C4-2B (cell line): ENCODE measurements around the gene KMT2B.

ENCODE experiments used
- ZFX ChIP-seq: fragments of 450-650 bp; IDR thresholded peaks from 2 replicates; pipeline ENCODE4 v1.6.1; 2017
- TF ChIP-seq, protein P1 (sequence below): fragments of 450-650 bp; conservative IDR thresholded peaks from 2 replicates; pipeline ENCODE4 v1.5.1; 2017; ENCODE audit warnings: mild to moderate bottlenecking

DNA sequence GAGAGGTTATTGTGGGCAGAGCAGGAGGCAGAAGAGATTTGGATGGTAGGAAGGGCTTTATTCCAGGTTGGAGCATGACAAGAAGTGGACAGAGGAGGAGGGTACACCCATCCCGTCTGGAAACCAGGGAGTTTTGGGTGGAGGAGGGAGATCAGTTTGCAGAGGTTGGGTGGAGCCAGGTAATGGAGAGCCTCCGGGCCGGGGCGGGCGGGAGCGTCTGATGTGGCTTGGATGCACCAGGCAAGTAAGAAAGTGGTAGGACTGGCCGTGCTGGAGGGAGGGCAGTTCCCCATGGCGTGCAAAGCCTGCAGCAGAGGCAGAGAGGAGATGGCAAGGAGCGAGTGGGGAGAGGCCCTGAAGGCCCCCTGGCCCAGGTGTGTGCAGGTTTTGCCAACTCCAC, 13.6 kb downstream of the KMT2B start:
- TF ChIP-seq, protein P1, sequence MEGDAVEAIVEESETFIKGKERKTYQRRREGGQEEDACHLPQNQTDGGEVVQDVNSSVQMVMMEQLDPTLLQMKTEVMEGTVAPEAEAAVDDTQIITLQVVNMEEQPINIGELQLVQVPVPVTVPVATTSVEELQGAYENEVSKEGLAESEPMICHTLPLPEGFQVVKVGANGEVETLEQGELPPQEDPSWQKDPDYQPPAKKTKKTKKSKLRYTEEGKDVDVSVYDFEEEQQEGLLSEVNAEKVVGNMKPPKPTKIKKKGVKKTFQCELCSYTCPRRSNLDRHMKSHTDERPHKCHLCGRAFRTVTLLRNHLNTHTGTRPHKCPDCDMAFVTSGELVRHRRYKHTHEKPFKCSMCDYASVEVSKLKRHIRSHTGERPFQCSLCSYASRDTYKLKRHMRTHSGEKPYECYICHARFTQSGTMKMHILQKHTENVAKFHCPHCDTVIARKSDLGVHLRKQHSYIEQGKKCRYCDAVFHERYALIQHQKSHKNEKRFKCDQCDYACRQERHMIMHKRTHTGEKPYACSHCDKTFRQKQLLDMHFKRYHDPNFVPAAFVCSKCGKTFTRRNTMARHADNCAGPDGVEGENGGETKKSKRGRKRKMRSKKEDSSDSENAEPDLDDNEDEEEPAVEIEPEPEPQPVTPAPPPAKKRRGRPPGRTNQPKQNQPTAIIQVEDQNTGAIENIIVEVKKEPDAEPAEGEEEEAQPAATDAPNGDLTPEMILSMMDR: no peak
- no peak for TF ChIP-seq ZFX
